VCaP (cell line): ENCODE measurements around the gene SLC2A9.

Source experiments
- H3K27ac ChIP-seq: fragments of 450-650 bp; 2 replicates; pipeline ENCODE4 v1.5.1; 2017
- TF ChIP-seq, protein P1 (sequence below): fragments of 450-650 bp; conservative IDR thresholded peaks from 2 replicates; pipeline ENCODE4 v1.5.1; 2017; ENCODE audit warnings: mild to moderate bottlenecking, moderate library complexity

SLC2A9 gene

DNA sequence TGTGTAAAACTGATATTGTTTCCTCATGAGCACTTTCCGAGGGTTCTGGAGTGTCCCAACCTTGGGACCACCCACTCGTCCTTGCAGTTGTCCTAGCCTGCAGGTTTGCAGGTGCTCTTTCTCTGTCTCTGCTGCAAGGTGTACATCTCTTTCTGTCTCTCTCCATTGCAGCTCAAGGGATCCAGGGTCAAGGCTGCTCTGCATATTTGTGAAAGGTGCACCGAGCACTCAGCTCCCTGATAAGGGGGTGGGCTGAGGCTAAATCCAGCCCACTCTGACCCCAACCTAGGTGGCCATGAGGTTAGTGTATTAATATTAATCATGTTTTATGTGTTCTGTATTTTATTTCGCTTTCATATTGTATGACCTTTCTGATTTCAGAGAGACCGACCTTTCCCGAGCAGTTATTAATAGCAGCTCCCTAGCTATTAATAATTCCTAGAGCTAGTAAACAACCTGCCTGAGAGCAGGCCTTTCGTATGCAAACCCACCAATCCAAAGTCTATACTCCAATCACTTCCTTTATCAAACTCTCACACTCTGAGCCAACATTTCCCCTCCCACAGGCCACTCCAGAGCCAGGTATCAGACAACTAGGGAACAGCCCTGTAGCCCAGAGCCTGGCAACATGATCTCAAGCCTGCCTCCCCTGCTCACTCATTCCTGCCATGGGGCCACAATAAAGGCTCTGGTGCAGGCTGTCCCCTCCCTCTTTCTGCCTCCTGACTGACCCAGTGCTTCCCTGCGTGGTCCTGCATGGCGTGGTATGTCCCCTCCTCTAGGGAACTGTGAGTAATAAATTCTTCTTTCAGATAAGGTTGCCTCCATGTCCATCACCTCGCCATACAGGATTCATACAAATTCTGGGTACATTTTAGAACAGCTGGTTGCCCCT is 73.9 kb downstream of the SLC2A9 start:
- TF ChIP-seq, protein P1, sequence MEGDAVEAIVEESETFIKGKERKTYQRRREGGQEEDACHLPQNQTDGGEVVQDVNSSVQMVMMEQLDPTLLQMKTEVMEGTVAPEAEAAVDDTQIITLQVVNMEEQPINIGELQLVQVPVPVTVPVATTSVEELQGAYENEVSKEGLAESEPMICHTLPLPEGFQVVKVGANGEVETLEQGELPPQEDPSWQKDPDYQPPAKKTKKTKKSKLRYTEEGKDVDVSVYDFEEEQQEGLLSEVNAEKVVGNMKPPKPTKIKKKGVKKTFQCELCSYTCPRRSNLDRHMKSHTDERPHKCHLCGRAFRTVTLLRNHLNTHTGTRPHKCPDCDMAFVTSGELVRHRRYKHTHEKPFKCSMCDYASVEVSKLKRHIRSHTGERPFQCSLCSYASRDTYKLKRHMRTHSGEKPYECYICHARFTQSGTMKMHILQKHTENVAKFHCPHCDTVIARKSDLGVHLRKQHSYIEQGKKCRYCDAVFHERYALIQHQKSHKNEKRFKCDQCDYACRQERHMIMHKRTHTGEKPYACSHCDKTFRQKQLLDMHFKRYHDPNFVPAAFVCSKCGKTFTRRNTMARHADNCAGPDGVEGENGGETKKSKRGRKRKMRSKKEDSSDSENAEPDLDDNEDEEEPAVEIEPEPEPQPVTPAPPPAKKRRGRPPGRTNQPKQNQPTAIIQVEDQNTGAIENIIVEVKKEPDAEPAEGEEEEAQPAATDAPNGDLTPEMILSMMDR = no peak
- no peak overlapping the region for H3K27ac ChIP-seq

DNA sequence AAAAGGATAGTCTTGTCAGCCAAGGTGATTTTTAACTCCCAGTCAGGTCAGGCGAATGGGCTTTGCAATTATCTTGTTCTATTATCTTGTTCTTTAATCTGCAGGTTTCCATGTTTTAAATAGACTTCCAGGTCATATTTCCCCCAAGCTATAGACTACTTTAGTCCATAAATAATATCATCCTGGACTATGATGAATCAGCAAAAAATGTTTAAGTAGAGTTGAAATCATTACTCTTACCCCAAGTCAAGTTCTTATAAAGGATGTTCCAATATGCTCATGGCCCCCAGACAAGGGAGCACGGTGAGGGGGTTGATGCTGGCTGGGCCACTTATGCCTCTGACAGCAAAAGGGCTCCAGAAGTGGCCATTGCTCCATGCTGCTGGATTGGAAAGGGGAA is 75.1 kb downstream of the SLC2A9 start:
- TF ChIP-seq, protein P1 = no peak

DNA sequence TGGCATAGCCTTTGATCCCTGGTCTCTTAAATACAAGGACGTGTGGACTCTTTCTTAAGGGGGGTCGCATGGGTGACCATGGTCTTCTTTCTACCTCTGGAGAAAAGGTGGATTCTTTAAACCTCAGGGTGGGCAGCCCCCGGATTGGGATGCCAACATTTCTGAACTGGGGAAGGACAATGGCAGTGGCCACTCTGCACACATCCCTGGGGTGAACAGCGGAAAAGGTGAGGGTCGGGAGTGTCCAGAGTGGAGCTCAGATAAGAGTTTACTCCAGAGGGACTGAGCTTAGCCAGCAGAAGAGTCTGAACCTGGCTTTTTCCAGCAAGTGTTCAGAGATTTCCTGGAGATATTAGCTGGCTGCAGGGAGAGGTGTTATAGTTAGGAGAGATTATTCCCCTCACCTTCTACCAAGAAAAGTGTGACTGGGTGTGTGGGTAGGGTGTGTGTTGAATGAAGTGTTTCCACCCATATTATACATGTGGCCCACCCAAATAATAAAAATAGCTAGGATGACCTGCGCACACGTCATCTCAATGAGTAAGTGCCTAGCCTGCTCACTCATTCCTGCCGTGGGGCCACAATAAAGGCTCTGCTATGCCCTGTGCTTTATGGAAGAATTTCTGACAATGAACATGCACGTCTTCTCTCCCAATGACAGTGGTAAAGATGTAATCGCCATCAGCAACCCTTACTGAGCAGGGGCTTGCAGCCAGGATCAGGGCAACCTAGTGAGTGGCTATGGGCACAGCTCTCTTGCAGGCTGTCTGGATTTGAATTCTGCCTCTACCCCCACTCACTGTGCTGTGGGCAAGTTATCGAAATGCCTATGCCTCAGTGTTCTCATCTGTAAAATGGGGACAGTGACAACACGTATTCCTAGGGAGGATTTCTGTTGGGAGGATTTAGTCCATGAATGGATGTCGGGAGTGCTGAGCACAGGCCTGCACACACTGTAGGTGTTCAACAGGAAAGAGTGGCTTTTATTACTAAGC is 76.6 kb downstream of the SLC2A9 start:
- H3K27ac ChIP-seq = no peak overlapping the region
- TF ChIP-seq, protein P1 = no peak

More for the DNA sequence above, 75.1 kb downstream of the SLC2A9 start:
- no peak overlapping the region for H3K27ac ChIP-seq

DNA sequence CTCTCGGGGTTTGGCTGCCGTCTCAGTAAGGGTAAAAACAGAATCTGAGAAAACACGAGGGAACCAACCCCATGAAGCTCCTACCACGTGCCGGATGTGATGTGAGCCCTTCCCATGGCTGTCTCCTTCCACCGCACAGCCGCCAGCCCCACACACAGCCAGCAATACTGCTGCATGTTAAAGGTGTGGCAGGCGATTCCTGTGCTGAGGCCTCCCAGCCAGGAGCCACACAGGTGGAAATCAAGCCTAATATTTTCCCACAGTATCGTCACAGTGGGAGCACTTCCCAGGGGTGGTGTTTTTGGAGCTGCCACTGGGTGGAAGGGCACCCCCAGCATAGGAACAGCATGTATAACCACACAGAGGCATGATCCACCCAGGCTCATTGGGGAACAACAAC is 77.5 kb downstream of the SLC2A9 start:
- H3K27ac ChIP-seq = no peak overlapping the region
- TF ChIP-seq, protein P1 = no peak

DNA sequence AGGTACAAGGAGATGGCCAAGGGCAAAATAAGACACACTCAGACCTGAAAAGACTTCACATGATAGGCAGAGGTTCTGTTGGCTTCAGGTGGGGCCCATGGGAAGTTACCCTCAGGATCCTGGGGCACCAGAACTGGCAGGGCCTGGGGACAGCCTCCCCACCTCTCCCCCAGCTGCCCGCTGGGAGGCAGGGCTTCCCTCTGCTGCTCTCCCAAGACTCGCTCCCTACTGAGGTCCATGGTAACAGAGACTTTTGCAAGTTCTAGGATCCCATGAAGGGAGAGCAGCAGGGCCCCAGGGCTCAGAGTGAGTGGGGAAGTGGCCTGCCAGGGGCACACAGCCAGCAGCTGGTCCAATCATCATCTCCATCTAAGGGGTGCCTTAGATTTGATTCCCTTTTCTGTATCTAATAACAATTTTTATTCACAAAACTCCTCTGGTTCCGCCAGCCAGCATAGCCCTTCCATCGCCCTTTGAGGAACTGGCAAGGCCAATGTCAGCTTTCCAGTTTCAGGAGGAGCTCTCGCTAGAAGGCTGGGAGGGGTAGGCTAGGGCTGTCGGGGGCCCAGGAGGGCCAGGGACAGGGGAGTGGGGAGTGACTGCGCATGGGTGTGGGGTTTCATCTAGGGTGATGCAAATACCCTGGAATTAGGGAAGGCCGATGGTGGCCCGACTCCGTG is 78.2 kb downstream of the SLC2A9 start:
- TF ChIP-seq, protein P1 = no peak

DNA sequence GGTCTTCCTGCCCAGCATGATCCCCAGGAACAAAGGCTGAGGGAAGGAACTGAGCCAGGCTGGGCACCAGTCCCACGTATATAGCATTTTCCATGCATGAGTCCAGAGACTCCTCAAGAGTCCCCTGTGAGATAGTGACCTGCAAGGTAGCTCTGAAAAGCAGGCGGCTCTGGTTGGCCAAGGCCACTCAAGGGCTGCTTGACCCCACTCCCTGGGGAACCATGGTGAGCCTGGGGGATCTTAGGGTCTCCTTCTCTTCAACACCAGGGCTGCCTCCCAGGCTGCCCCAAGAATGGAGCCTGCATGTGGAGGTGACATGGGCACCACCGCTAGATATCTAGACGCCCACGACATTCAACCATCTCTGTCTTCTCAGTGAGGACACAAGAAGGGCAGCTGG is 79.2 kb downstream of the SLC2A9 start:
- TF ChIP-seq, protein P1 = no peak
- no peak overlapping the region for H3K27ac ChIP-seq

More for the DNA sequence above, 78.2 kb downstream of the SLC2A9 start:
- no peak overlapping the region for H3K27ac ChIP-seq
